SW 1271 (cell line): ENCODE measurements around the gene FCRLB.
"Not testable (repeated sequence)": the region's sequence is repeated elsewhere in the genome, so short reads cannot be mapped to it uniquely, and the experiment has no call there.

ENCODE experiments used
- DNase-seq, 2 experiments: peaks; one replicate each; lab custom pipeline; 2025; lab: John Stamatoyannopoulos, UW

Gene FCRLB

GRCh38 chr1:161739865-161740566 is 18.7 kb downstream of the FCRLB start:
- DNase-seq = no peak

DNA sequence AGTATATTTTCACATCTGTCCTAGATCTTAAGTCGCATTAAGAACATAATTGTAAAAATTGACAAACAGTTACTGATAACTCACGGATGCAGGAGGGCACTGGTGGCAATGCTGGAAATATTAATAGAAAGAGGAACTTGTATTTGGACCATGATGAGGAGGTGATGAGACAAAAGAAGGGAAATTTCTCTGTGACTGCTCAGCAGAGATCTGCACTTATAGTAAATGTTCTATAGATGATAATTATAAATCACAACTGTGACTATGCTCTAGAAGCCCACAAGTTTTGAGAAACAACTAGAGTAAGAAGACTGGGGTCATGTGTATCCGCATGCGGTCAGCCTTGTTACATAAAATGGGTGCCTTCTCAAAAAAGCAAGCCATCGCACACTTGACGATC is 19.6 kb downstream of the FCRLB start:
- no peak for DNase-seq

- DNase-seq = no peak
These were observed 21.9 kb downstream of the FCRLB start for GRCh38 chr1:161743231-161743630.

- no peak for DNase-seq
These were observed 26.5 kb downstream of the FCRLB start for GRCh38 chr1:161747801-161748200.

DNA sequence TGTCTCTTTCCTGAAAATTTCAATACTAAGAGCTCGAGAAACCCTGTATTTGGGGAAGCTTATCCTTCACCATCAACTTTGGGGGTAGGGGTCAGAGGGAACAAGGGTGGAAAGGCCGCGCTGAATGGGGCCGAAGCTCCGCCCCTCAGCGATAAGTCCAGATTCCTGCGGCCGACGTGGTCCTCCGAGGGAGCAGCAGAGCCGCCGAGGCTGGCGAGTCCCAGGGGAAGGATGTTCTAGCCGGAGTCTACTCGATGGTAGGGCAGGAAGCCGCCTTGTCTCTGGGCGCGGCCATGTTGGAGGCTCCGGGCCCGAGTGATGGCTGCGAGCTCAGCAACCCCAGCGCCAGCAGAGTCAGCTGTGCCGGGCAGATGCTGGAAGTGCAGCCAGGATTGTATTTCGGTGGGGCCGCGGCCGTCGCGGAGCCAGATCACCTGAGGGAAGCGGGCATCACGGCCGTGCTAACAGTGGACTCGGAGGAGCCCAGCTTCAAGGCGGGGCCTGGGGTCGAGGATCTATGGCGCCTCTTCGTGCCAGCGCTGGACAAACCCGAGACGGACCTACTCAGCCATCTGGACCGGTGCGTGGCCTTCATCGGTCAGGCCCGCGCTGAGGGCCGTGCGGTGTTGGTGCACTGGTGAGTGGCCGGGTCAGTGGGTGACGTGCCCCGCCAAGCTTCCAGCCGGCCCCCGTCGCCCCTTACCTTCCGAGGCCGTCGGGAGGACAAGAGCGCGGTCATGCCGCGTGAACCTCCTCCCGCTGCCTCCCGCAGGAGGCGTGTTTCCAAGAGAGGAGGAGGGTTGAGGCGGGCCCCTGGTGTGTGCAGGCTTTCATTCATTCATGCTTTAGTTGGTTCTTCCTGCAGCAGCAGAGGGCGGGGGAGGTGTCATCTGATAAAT is 28.4 kb downstream of the FCRLB start, which contains the start of gene DUSP12:
Gene DUSP12, plus strand, starts transcription at position 278 of the 899 bp plus-strand sequence. Its CDS starts 16 bp downstream, at position 294.
- peak; percentile 82 to 84 for DNase-seq

DNA sequence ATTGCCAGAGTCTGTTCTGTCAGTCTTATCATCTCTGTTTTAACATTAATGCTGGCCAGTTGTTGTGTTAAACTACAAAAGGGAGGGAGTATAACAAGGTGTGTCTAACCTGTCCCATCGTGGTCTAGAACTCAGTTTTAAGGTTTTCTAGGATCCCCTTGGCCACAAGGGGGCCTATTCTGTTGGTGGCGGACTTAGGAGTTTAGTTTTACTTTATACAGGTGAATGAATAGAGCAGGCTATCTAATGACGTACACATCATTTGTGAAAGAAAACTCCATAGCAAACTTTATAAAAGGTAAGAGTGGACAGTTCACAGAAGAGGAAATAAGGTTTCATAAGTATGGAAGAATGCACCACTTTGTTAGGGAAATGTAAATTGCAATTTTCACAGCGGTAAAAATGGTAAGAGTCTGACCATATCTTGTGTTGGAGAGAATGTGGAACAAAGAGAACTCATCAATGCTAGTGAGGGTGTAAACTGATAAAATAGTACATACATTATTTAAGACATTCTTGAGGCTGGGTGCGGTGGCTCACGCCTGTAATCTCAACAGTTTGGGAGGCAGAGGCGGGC is 42.3 kb downstream of the FCRLB start:
- DNase-seq = peak in 1 of 2 experiments; percentile 29

DNA sequence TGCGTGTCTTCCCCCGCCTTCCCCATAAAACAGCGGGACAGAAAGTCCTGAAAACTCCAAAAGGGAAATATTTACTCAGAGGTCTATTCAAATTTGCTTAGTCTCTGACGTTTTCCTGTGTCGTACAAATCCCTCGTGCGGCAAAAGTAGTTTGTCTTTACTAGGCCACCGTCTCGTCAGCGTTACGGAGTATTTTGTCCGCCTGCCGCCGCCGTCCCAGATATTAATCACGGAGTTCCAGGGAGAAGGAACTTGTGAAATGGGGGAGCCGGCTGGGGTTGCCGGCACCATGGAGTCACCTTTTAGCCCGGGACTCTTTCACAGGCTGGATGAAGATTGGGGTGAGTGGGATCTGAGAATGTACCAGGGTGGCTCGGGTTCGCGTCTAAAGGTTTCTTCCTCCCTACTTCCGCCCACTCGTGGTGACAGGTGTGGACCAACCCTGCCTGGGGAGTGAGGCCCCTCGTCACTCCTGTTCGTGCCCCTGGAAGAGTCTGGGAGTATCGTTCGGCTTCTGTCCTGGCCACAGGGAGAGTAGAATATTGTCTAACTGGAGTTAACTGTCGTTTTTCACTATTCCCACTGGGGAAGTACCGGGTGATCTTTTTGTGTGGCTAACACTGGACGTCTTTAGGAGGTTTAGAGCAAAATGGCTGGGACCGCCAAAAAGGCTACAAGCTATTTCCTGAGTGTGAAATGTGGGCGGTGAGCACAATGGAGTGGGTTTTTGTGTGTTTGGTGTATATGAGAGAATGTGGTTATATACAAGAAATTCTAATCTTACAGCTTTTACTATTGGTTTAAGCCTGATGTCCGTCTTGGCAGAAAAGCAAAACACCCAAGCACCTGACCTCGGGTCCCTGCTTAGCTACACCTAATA is 45.0 kb downstream of the FCRLB start, which contains the start of gene ATF6:
Gene ATF6, plus strand, starts transcription at position 219 of the 880 bp plus-strand sequence. Its CDS starts 41 bp downstream, at position 260.
- peak; percentile 36 to 88 for DNase-seq

- no peak for DNase-seq
These were observed 47.1 kb downstream of the FCRLB start for GRCh38 chr1:161768461-161768860.

GRCh38 chr1:161768986-161769672 is 47.8 kb downstream of the FCRLB start:
- no peak for DNase-seq

- DNase-seq = not testable (repeated sequence)
These were observed 48.3 kb downstream of the FCRLB start for GRCh38 chr1:161769673-161770045.

DNA sequence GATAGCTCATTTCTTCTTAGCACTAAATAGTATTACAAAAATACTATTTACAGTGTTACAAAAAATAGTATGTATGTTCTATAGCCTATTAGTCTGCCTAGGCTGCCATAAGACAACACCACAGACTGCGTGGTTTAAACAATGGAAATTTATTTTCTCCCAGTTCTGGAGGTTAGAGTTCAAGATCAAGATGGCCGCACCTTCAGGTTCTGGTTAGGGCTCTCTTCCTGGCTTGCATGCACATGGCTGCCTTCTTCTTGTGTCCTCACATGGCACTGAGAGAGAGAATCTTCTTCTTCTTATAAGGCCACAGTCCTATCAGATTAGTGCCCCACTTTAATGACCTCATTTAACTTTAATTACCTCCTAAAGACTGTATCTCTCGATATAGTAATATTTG is 48.9 kb downstream of the FCRLB start:
- no peak for DNase-seq

- DNase-seq = no peak
These were observed 49.8 kb downstream of the FCRLB start for GRCh38 chr1:161771161-161771560.

DNA sequence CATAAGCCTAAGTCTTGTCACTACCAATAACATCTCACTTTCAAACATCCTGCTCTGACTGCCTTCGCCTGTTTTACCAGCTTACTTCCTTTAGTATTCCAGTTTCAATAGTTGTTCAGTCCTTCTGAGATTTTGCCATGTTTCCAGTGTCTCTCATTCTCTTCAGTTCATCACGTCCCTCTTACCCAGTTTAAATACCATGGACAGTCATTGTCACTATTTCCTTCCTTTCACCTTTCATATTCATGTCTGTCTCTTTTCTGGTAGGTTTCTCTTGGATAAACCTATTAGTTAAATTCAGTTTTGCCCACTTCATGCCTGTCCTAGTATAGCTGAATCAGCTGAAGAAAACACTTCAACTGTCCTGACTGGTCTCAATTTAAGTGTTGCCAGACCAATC is 50.6 kb downstream of the FCRLB start:
- no peak for DNase-seq

- no peak for DNase-seq
These were observed 51.1 kb downstream of the FCRLB start for GRCh38 chr1:161772397-161772796.

DNA sequence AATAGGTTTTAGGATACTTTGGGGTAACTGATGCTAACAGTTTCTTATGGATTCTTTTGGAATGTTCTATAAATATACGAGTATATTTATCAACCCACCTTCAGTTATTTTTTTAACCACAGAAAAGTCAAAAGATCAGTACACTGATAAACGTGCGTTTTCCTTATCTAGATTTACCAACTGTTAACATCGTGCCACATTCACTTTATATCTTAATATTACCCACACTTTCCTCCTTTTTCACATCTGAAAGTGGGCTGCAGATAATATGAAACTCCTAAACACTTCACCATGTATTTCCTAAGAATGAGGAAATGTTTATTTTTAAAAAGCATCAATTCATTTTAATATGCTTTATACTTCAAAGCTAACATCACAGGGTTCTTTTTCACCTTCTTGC is 52.4 kb downstream of the FCRLB start:
- no peak for DNase-seq

DNA sequence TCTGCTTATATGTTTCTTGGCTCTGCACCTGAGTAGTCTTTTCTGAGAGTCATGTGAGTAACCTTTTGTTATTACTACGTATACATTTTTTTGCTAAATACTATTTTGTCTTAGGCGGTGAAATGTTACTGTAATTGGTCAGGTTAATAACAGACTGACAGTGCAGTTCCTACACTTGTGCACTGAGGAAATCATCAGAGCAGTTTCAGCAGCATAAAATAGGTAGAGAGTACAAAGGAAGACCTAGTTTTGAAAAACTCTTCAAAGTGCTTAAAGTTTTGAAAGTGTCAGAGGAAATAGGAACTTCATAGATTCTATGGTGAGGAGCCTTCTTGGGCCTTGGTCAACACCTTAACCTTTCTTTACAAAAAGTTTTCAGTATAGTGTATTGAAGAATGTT is 55.9 kb downstream of the FCRLB start:
- no peak for DNase-seq
